HEK293T (cell line): ENCODE results near the gene PTGES3.

Source experiments
- CTCF ChIA-PET: fragments of 350-600 bp; formaldehyde crosslinking; extraction: SDS; loops from one replicate; lab custom pipeline; 2021; ENCODE audit warnings: antibody characterized with exemption, inconsistent platforms; lab: Yijun Ruan, JAX
- POLR2A ChIA-PET: fragments of 350-600 bp; formaldehyde crosslinking; extraction: SDS; loops from one replicate; lab custom pipeline; 2020; ENCODE audit warnings: antibody characterized with exemption, inconsistent platforms; lab: Yijun Ruan, JAX
- DNase-seq: peaks from one replicate; pipeline ENCODE4 v3.0.0; 2012; ENCODE audit warnings: mixed read lengths; ENCODE audit errors: extremely low spot score
- ARNT ChIP-seq: fragments of 450-650 bp; IDR thresholded peaks from 2 replicates; pipeline ENCODE4 v1.6.1; 2017; ENCODE audit warnings: mild to moderate bottlenecking
- BHLHE40 ChIP-seq: fragments of 450-650 bp; IDR thresholded peaks from 2 replicates; pipeline ENCODE4 v1.6.1; 2016; ENCODE audit warnings: mild to moderate bottlenecking, moderate library complexity, borderline replicate concordance
- ELF4 ChIP-seq: fragments of 450-650 bp; IDR thresholded peaks from 2 replicates; pipeline ENCODE4 v1.6.1; 2017; ENCODE audit warnings: antibody characterized with exemption
- FOXA1 ChIP-seq: fragments of 450-650 bp; IDR thresholded peaks from 2 replicates; pipeline ENCODE4 v1.6.1; 2016; ENCODE audit warnings: mild to moderate bottlenecking
- FOXK2 ChIP-seq: fragments of 450-650 bp; IDR thresholded peaks from 2 replicates; pipeline ENCODE4 v1.6.1; 2016; ENCODE audit warnings: mild to moderate bottlenecking
- FOXM1 ChIP-seq: fragments of 450-650 bp; IDR thresholded peaks from 2 replicates; pipeline ENCODE4 v1.6.1; 2017; ENCODE audit warnings: mild to moderate bottlenecking, borderline replicate concordance
- HDGF ChIP-seq: fragments of 450-650 bp; IDR thresholded peaks from 2 replicates; pipeline ENCODE4 v1.6.1; 2017; ENCODE audit warnings: antibody characterized with exemption, borderline replicate concordance
- L3MBTL2 ChIP-seq: fragments of 450-650 bp; conservative IDR thresholded peaks from 2 replicates; pipeline ENCODE4 v1.6.1; 2016; ENCODE audit warnings: mild to moderate bottlenecking
- LEF1 ChIP-seq: fragments of 450-650 bp; IDR thresholded peaks from 2 replicates; pipeline ENCODE4 v1.6.1; 2017; ENCODE audit warnings: mild to moderate bottlenecking, borderline replicate concordance
- NFRKB ChIP-seq: fragments of 450-650 bp; IDR thresholded peaks from 2 replicates; pipeline ENCODE4 v1.6.1; 2016; ENCODE audit warnings: mild to moderate bottlenecking, moderate library complexity
- SP1 ChIP-seq: fragments of 450-650 bp; IDR thresholded peaks from 2 replicates; pipeline ENCODE4 v1.6.1; 2017
- SUZ12 ChIP-seq: fragments of 450-650 bp; IDR thresholded peaks from 2 replicates; pipeline ENCODE4 v1.6.1; 2016; ENCODE audit warnings: mild to moderate bottlenecking
- TARDBP ChIP-seq: fragments of 450-650 bp; IDR thresholded peaks from 2 replicates; pipeline ENCODE4 v1.6.1; 2016
- ZNF384 ChIP-seq: fragments of 450-650 bp; IDR thresholded peaks from 2 replicates; pipeline ENCODE4 v1.6.1; 2016
- TF ChIP-seq, protein P1 (sequence below): fragments of 450-650 bp; IDR thresholded peaks from 2 replicates; pipeline ENCODE4 v1.6.1; 2016

PTGES3 gene

DNA sequence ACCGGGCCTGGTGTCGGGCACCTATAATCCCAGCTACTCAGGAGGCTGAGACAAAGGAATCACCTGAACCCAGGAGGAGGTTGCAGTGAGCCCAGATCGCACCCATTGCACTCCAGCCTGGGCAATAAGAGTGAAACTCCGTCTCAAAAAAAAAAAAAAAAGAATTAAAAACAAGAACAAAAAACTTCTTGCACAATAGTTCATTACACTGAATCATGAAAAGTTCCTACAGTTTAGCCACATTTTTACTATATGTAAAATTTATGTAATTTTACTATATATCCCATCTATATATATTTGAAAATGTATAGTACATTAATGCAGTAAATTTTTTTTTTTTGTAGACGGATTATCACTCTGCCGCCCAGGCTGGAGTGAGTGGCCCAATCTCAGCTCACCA is 46.9 kb downstream of the PTGES3 start:
- TF ChIP-seq ARNT: no peak
- no peak for TF ChIP-seq BHLHE40
- TF ChIP-seq FOXA1: no peak
- no peak for TF ChIP-seq LEF1
- no peak for TF ChIP-seq ZNF384
- no peak for TF ChIP-seq L3MBTL2
- TF ChIP-seq NFRKB: no peak
- DNase-seq: no peak
- CTCF ChIA-PET: no interaction called here
- POLR2A ChIA-PET: no interaction called here

DNA sequence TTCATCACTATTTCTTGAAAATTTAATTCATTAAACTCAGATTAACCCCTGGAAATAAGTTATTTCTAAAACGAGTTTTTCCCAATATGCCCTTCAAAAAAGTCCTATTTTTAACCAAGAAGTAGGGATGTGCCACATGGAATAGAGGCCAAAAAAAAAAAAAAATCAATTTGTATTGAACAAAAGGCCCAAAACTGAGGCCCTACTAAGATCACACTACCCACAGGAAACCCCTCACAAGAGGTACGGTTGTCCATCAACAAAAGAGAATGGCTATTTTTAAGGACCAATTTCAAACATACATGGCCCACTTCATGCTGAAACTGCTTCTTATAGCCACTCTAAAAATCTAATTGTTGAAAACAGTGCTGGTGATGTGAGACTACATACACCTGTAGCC is 50.5 kb downstream of the PTGES3 start:
- ChIA-PET CTCF (interaction anchor here (1.3 to 2.8 kb wide), 2 partner anchors 25 to 49 kb away, joined by 4 to 31 read pairs; partner anchors contain the start of gene PTGES3), POLR2A (interaction anchor here (0.9 kb wide), 1 partner anchor 51 kb away, joined by 3 read pairs; the partner anchor contains the start of gene PTGES3)
- DNase-seq: no peak
- TF ChIP-seq LEF1: no peak
- TF ChIP-seq, protein P1, sequence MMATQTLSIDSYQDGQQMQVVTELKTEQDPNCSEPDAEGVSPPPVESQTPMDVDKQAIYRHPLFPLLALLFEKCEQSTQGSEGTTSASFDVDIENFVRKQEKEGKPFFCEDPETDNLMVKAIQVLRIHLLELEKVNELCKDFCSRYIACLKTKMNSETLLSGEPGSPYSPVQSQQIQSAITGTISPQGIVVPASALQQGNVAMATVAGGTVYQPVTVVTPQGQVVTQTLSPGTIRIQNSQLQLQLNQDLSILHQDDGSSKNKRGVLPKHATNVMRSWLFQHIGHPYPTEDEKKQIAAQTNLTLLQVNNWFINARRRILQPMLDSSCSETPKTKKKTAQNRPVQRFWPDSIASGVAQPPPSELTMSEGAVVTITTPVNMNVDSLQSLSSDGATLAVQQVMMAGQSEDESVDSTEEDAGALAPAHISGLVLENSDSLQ: no peak
- no peak for TF ChIP-seq FOXA1
- TF ChIP-seq SP1: no peak

DNA sequence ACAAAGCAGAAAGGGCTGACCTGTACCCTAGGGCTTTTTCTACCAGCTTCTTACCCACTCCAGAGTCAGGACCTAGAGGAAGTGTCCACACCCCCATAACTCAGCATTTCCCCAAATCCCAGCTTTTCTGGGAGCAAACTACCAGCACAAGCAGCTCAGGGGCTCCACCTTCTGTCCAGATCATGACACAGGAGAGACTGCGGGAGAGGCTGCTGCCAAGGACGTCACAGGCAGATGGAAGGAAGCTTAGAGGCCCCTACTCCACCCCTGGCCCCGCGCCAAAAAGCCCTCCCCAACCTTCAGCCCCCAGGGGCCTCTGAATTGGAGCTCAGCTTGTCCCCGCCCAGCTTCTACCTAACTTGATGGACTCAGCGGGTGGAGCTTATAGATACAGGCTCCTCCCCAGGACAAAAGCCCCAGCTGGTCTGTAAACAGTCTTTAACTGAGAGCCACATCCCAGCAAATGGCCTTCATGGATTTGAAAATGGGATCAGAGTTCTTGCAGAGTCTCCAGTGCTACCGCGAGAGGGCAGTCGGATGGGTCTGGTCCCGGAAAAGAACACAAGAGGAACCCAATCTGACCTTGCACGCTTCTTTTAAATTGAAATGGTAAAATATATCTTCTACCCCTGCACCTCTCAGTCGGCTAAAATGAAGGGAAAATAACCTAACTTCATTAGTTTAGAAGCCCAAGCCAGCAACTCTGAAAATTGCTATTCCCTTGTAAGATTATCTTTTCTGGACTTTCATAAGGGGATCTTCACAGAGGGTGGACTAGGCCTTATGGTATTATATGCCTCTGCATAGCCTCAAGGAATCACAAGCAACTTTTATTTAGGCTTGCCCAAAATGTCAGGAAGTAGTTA is 51.2 kb downstream of the PTGES3 start:
- ChIA-PET POLR2A (interaction anchor here (0.5 to 4.2 kb wide), 19 partner anchors 9 to 663 kb away, joined by 3 to 42 read pairs (median 4); partner anchors contain the start of genes ATP5F1B, CS, NACA and PTGES3), CTCF (interaction anchor here (0.5 to 2.8 kb wide), 38 partner anchors 9 to 799 kb away, joined by 3 to 31 read pairs (median 4); partner anchors contain the start of genes ATP5F1B, PTGES3, RBMS2 and STAT6)
- peak; percentile 92 for DNase-seq
- TF ChIP-seq ARNT (no peak), FOXM1 (peak; percentile 89; the same call in 1 of the 2 replicates), HDGF (0 out of 2 replicates have a peak, but pooled peaks have one; percentile 82), ELF4 (no peak), SP1 (no peak), FOXA1 (no peak), L3MBTL2 (no peak)
- TF ChIP-seq, protein P1: peak; percentile 87

DNA sequence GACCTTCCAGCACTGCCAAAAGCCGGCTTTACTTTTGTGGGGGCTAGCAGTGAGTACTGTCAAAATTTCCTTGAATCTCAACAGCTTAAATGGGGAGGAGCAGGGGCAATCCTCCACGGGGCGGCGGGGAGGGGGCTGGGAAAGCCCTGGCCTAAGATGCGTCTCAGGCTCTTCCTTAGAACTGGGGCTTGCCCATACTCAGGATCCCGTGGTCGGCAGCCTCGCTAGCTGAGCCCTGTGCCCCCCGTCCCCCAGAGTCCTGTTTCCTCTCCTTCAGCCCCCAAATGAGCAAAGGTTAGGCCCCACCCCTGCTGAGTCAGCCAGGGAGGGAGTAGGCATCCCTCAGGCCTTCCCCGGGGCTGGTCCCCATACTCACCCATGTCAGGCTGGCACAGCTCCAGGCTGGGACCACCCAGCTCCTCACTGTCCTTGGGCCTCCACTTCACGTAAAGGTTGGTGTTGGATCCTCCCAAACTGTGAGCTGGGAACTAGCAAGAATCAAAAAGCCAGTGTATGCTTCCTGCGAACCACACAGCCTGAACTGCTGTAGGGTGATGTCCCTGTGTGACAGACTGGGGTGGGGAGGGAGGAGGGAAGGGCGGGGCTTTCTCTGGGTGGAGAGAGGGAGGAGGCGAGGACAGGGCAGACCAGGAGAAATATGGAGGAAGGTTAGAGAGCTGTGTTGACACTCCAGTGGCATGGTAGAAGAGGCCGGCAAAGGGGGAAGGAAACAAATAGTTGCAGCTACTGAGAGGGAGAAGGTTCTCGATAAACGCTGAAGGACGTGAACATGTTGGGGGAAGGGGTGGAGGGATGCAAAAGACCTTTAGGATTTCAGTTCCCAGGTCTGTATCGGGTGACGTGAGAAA is 52.0 kb downstream of the PTGES3 start:
- ChIA-PET CTCF (interaction anchor here (0.6 to 2.8 kb wide), 31 partner anchors 8 to 488 kb away, joined by 3 to 31 read pairs (median 4); partner anchors contain the start of genes ATP5F1B, PTGES3, RBMS2 and STAT6), POLR2A (interaction anchor here (0.5 to 4.2 kb wide), 19 partner anchors 8 to 662 kb away, joined by 3 to 42 read pairs (median 4); partner anchors contain the start of genes ATP5F1B, CS, NACA and PTGES3)
- TF ChIP-seq BHLHE40 (no peak), SUZ12 (no peak), ARNT (no peak), ZNF384 (no peak)
- TF ChIP-seq, protein P1: peak; percentile 83
- DNase-seq: peak; percentile 71

DNA sequence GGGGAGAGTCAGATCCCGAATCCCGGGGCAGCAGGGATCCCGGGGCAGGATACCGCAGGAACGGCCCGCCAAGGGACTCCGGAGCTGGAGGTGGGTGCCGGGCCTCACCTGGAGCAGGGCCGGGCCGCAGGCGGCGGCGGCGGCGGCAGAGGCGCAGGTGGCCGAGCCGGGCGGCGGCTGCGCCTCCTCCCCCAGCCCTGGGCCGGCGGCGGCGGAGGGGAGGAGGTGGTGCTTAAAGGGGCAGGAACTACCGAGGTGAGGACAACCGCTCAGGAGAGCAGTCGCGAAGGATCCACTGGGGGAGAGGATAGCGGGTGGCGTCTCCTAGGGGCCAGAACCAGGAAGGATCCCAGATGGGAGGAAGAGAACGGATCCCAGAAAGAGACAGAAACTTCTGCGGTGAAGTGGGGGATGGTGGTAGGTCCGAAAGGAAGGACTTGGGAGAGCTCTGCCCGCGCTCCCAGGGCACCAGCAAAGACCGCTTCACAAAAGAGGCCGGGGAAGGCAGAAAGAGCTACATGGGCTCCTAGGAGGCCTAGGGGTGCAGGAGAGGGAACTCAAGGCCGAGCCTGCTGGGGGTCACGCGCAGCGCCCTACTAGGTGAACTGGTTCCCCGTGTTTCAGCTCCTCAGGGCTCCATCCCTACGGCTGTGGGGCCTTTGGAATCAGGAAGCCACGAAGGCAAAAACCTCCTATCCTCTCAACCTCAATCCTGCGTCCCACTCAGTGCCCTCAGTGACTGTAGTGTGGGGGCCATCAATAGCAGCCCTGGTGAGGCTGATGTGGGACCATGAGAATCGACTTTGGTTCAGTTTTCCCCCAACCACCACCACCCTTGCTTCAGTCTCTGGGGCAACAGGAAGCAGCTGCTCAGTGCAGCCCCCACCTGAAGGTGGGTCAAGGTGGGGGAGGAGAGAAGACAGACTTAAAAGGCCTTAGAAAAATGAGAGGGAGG is 53.0 kb downstream of the PTGES3 start:
- POLR2A ChIA-PET: interaction anchor here (1.1 to 4.2 kb wide), 9 partner anchors 10 to 186 kb away, joined by 3 to 42 read pairs (median 6); partner anchors contain the start of genes ATP5F1B, NACA, PTGES3 and RBMS2
- CTCF ChIA-PET: interaction anchor here (0.6 to 1.8 kb wide), 5 partner anchors 11 to 487 kb away, joined by 3 to 9 read pairs (median 3); partner anchors contain the start of gene STAT6
- DNase-seq: peak; percentile 66
- TF ChIP-seq, protein P1: no peak
- TF ChIP-seq HDGF (0 out of 2 replicates have a peak, but pooled peaks have one; percentile 67), FOXK2 (no peak), FOXM1 (0 out of 2 replicates have a peak, but pooled peaks have one; percentile 54), TARDBP (no peak), NFRKB (no peak)
